HEK293T (cell line): ENCODE data around the gene GPR137B.

Source experiments
- CTCF ChIA-PET: fragments of 350-600 bp; formaldehyde crosslinking; extraction: SDS; loops from one replicate; lab custom pipeline; 2021; ENCODE audit warnings: antibody characterized with exemption, inconsistent platforms; lab: Yijun Ruan, JAX
- POLR2A ChIA-PET: fragments of 350-600 bp; formaldehyde crosslinking; extraction: SDS; loops from one replicate; lab custom pipeline; 2020; ENCODE audit warnings: antibody characterized with exemption, inconsistent platforms; lab: Yijun Ruan, JAX
- DNase-seq: peaks from one replicate; pipeline ENCODE4 v3.0.0; 2012; ENCODE audit warnings: mixed read lengths; ENCODE audit errors: extremely low spot score
- ARNT ChIP-seq: fragments of 450-650 bp; IDR thresholded peaks from 2 replicates; pipeline ENCODE4 v1.6.1; 2017; ENCODE audit warnings: mild to moderate bottlenecking
- BHLHE40 ChIP-seq: fragments of 450-650 bp; IDR thresholded peaks from 2 replicates; pipeline ENCODE4 v1.6.1; 2016; ENCODE audit warnings: mild to moderate bottlenecking, moderate library complexity, borderline replicate concordance
- CTBP1 ChIP-seq: fragments of 450-650 bp; IDR thresholded peaks from 2 replicates; pipeline ENCODE4 v1.6.1; 2016; ENCODE audit warnings: borderline replicate concordance
- ELF4 ChIP-seq: fragments of 450-650 bp; IDR thresholded peaks from 2 replicates; pipeline ENCODE4 v1.6.1; 2017; ENCODE audit warnings: antibody characterized with exemption
- FOXA1 ChIP-seq: fragments of 450-650 bp; IDR thresholded peaks from 2 replicates; pipeline ENCODE4 v1.6.1; 2016; ENCODE audit warnings: mild to moderate bottlenecking
- FOXK2 ChIP-seq: fragments of 450-650 bp; IDR thresholded peaks from 2 replicates; pipeline ENCODE4 v1.6.1; 2016; ENCODE audit warnings: mild to moderate bottlenecking
- FOXM1 ChIP-seq: fragments of 450-650 bp; IDR thresholded peaks from 2 replicates; pipeline ENCODE4 v1.6.1; 2017; ENCODE audit warnings: mild to moderate bottlenecking, borderline replicate concordance
- HDGF ChIP-seq: fragments of 450-650 bp; IDR thresholded peaks from 2 replicates; pipeline ENCODE4 v1.6.1; 2017; ENCODE audit warnings: antibody characterized with exemption, borderline replicate concordance
- L3MBTL2 ChIP-seq: fragments of 450-650 bp; conservative IDR thresholded peaks from 2 replicates; pipeline ENCODE4 v1.6.1; 2016; ENCODE audit warnings: mild to moderate bottlenecking
- LEF1 ChIP-seq: fragments of 450-650 bp; IDR thresholded peaks from 2 replicates; pipeline ENCODE4 v1.6.1; 2017; ENCODE audit warnings: mild to moderate bottlenecking, borderline replicate concordance
- NFRKB ChIP-seq: fragments of 450-650 bp; IDR thresholded peaks from 2 replicates; pipeline ENCODE4 v1.6.1; 2016; ENCODE audit warnings: mild to moderate bottlenecking, moderate library complexity
- SP1 ChIP-seq: fragments of 450-650 bp; IDR thresholded peaks from 2 replicates; pipeline ENCODE4 v1.6.1; 2017
- SUZ12 ChIP-seq: fragments of 450-650 bp; IDR thresholded peaks from 2 replicates; pipeline ENCODE4 v1.6.1; 2016; ENCODE audit warnings: mild to moderate bottlenecking
- TARDBP ChIP-seq: fragments of 450-650 bp; IDR thresholded peaks from 2 replicates; pipeline ENCODE4 v1.6.1; 2016
- ZNF384 ChIP-seq: fragments of 450-650 bp; IDR thresholded peaks from 2 replicates; pipeline ENCODE4 v1.6.1; 2016
- TF ChIP-seq, protein P1 (sequence below): fragments of 450-650 bp; IDR thresholded peaks from 2 replicates; pipeline ENCODE4 v1.6.1; 2016

Gene GPR137B

DNA sequence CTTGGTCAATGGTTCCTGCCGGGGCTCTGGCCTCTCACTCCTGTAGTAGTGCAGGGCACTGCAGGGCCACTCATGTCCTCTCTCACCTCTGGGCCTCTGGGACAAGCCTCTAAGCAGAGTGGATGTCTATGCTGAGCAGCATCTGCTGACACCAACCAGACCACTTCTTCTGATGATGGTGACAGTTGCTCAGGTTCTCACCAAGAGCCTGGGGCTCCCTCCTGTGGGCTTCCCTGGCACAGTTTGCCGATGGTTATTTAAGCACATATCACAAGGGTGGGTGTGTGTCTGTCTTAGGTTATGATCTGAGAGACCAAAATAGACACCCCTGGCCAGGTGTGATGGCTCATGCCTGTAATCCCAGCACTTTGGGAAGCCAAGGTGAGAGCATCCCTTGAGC lies 17.4 kb upstream of the GPR137B start:
- CTCF ChIA-PET, result interaction anchor here (0.7 kb wide), 1 partner anchor 42 kb away, joined by 3 read pairs; no protein-coding TSS in a partner anchor
- POLR2A ChIA-PET, result no interaction called here
- peak; percentile 59 for DNase-seq
- TF ChIP-seq L3MBTL2 (no peak), CTBP1 (no peak), FOXM1 (no peak), ELF4 (no peak), TARDBP (no peak)

DNA sequence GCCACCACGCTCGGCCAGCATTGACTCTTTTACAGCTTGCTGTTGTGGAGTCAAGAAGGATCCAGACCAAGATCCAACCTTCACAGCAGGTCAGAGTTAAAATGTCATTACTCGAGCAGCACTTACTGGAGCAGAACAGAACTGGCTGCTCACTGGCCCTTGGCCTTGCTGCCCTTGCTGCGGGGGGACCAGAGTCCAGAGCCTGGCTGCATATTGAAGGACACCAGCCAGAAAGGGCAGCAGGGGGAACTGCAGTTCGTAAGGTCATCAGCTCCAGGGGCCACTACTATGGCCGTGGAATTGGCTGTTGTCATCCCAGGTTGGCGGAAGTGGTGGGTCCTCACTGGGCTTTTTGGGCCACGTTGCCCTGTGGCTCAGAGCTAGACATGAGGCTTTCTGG lies 15.3 kb upstream of the GPR137B start:
- TF ChIP-seq, protein P1, sequence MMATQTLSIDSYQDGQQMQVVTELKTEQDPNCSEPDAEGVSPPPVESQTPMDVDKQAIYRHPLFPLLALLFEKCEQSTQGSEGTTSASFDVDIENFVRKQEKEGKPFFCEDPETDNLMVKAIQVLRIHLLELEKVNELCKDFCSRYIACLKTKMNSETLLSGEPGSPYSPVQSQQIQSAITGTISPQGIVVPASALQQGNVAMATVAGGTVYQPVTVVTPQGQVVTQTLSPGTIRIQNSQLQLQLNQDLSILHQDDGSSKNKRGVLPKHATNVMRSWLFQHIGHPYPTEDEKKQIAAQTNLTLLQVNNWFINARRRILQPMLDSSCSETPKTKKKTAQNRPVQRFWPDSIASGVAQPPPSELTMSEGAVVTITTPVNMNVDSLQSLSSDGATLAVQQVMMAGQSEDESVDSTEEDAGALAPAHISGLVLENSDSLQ, result no peak
- TF ChIP-seq L3MBTL2 (no peak), BHLHE40 (no peak), FOXA1 (no peak), HDGF (no peak), ELF4 (no peak), FOXM1 (no peak), FOXK2 (no peak), ARNT (no peak), TARDBP (no peak), SUZ12 (no peak), ZNF384 (no peak)
- POLR2A ChIA-PET, result no interaction called here
- CTCF ChIA-PET, result interaction anchor here (0.6 kb wide), 1 partner anchor 362 kb away, joined by 4 read pairs; no protein-coding TSS in a partner anchor
- DNase-seq, result no peak

DNA sequence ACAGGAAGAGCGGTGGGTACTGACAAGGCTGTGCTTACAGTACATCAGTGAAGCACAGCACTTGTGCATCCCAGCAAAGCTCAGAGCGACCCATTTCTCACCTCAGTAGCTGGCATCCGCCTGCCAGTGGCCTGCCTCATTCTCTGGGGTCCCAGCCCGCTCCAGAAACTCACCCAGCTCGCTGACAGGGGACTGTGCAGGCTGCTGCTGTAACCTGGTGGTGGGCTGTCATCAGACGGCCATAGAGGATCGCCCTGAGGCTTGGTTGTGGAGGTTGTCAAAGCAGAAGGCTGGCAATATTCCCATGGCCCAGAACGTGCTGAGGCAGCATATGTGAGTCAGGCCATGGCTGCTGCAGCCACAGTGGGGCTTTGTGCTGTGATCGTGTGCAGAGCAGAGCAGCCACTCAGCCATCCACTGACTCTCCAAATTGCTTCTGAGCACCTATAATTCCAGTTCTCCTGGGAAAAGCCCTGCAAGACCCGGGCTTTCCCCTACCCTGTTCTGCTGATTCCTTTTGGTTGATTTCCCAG lies 13.6 kb upstream of the GPR137B start:
- POLR2A ChIA-PET, result interaction anchor here (0.5 kb wide), 1 partner anchor 133 kb away, joined by 3 read pairs; no protein-coding TSS in a partner anchor

DNA sequence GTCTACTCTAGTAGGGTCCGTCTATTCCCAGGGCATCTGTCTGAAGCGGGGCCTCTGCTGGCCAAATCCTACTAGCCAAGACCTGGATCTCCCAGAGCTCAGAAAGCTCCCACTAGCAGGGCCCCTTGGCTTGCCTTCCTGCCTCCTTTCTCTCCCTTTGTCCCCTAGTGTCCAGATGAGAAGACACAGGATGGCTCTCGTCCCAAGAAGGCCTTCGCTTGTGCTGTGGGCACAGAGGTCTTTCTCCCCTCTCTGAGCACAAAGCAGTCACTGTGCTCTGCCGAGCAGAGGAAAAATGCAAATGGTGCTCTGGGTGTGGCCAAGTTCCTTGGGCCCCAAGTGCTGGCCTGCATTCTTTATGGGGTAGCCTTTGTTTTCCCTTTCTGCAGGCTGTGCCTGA lies 13.0 kb upstream of the GPR137B start:
- TF ChIP-seq ARNT (no peak), ZNF384 (no peak), HDGF (no peak), LEF1 (no peak), FOXA1 (no peak), L3MBTL2 (no peak), SUZ12 (no peak), NFRKB (no peak)
- ChIA-PET CTCF (interaction anchor here (0.6 kb wide), 1 partner anchor 382 kb away, joined by 3 read pairs; no protein-coding TSS in a partner anchor), POLR2A (interaction anchor here (0.5 kb wide), 1 partner anchor 132 kb away, joined by 3 read pairs; no protein-coding TSS in a partner anchor)
- no peak for DNase-seq

More for the DNA sequence above, 13.6 kb upstream of the GPR137B start:
- no peak for TF ChIP-seq SUZ12
- TF ChIP-seq, protein P1, result no peak
- TF ChIP-seq SP1, result no peak
- no peak for TF ChIP-seq ARNT
- no peak for TF ChIP-seq FOXK2
- TF ChIP-seq LEF1, result no peak
- TF ChIP-seq ELF4, result no peak
- DNase-seq, result no peak
- CTCF ChIA-PET, result no interaction called here

DNA sequence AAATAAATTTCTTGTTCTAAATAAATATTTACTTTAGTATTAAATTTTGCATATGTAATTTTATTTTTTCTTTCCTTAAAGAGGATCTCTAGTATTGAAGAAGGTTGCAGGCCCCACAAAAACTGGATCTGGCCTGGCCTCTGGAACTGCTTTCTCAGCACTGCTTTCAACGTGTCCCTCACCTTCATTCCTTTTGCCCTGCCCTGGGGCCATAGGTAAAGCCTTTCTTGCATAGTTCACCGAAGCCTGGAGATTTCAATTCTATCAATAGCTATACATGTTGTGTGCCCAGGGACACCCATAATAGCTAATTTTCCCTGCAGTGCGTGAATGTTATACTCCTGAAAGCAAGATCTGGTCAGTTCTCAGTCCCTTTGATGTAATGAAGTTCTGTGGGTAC lies 12.0 kb upstream of the GPR137B start:
- TF ChIP-seq CTBP1 (no peak), BHLHE40 (no peak), LEF1 (no peak), ELF4 (no peak), FOXM1 (no peak), SP1 (no peak), NFRKB (no peak), FOXK2 (no peak)
- TF ChIP-seq, protein P1, result no peak
- ChIA-PET CTCF (interaction anchor here (1.0 kb wide), 1 partner anchor 18 kb away, joined by 10 read pairs; no protein-coding TSS in a partner anchor), POLR2A (interaction anchor here (0.6 kb wide), 1 partner anchor 18 kb away, joined by 3 read pairs; no protein-coding TSS in a partner anchor)
- DNase-seq, result no peak

DNA sequence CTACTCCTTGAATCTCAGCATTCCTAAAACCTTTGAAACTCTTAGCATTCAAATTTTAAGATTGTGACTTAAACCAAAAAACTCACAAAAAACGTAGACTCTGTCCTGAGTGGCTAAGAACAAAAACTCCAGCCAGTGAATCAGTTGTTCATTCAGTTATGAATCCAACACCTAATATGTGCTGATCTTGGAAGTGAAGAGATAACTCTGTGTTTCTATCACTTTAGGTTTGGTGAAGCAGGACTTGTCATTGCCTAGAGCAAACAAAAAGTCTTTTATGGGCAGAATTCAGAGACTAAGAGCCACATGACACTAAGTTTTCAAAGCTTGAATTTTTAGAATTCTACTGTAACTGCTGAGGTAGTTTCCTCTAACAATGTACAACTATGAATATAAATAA lies 10.4 kb upstream of the GPR137B start:
- ChIA-PET CTCF (no interaction called here), POLR2A (interaction anchor here (1.6 kb wide), 1 partner anchor 11 kb away, joined by 5 read pairs; the partner anchor contains the start of gene GPR137B)
- TF ChIP-seq ARNT (no peak), BHLHE40 (no peak), LEF1 (no peak), FOXA1 (no peak), NFRKB (no peak), SP1 (no peak), HDGF (no peak)
- TF ChIP-seq, protein P1, result no peak
- DNase-seq, result no peak
